DMS53 treated with DMSO at 0.1 percent for 48 hours (cell line): ENCODE data around the gene GOLGA8N.
"Not testable (repeated sequence)": the region's sequence is repeated elsewhere in the genome, so short reads cannot be mapped to it uniquely, and the experiment has no call there.

Experiments used
- DNase-seq: peaks from one replicate; lab custom pipeline; 2025; ENCODE audit not compliant: unreplicated experiment; lab: John Stamatoyannopoulos, UW

Gene GOLGA8N

DNA sequence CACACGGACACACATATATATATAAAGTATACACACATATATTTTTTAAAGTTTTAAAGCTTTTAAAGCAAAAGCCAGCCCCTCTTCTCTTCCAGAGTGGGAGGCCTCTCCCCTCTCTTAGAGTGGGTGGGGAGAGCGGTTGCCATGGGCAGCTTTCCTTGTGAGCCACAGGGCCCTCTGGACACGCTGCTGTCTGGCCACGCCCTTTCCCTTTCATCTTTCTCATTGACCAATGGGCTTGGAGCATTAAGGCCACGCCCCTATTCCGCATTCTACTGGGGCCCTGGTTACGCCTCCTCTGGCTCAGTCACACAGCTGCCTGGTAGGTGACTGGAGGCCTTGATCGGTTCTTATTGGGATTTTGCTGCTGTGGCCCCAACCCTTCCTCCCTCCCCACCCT is at the start of gene GOLGA8N:
Gene GOLGA8N (plus strand): TSS at position 306 of the 400 bp plus-strand sequence.
- not testable (repeated sequence) for DNase-seq

DNA sequence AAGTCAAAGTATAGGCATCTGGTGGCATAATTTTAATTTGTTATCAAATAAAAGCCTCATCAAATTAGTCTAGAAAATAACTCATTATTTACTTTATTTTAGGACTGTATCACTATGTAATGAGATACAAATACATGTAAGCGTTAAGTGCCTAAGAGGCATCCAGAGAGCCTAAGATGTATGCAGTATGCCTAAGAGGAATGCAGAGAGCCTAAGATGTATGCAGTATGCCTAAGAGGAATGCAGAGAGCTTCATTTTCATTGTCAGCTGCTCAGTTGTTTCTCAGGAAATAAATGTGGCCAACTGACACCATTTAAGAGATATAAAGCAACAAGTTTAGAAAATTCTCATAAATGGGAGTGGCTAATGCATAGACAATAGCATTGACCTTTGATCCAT is 49.8 kb upstream of the GOLGA8N start:
- not testable (repeated sequence) for DNase-seq

GRCh38 chr15:32545129-32545528 is 48.1 kb upstream of the GOLGA8N start:
- not testable (repeated sequence) for DNase-seq

GRCh38 chr15:32554587-32554986 is 38.7 kb upstream of the GOLGA8N start:
- DNase-seq = not testable (repeated sequence)

- not testable (repeated sequence) for DNase-seq
Measured at GRCh38 chr15:32562198-32562597, 31.1 kb upstream of the GOLGA8N start.

GRCh38 chr15:32568988-32569387 is 24.3 kb upstream of the GOLGA8N start:
- not testable (repeated sequence) for DNase-seq

DNA sequence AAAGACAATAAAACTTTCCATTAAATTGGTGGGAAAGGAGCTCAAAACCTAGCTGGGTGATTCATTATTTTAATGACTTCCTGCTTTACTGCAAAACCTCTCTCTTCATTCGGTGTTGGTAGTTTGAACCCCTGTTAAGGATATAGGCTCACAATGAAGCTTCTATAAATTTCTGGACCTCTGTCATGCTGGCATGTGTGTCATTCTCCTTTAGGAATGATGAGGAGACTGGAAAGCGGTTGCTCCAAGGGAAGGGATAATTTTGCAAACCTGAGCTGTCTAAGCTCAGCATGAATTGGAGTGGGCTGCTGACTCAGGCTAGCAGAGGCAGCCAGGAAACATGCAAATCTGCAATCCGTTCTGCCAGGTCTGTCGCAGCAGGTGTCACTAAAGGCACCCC is 14.8 kb upstream of the GOLGA8N start:
- DNase-seq = not testable (repeated sequence)

DNA sequence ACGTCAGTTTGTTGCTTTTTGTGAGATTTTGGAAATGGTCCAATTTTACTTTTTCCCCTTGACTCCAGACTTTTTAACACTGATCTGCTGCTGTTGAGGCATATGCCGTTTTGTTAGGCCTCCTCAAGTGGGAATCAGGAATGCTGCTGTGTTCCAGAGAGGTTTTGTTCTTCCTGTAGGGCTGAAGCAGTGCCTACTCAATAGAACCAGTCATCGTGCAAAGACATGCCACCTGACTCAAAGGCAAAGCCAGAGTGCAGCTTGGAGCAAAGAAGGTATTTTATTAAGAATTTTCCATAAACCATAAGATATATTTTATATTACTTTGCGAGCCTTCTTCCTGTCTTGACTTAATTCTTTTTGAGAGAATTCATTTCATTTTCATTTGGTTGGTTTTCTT is 7.4 kb upstream of the GOLGA8N start:
- not testable (repeated sequence) for DNase-seq

GRCh38 chr15:32609518-32609917 is 16.3 kb downstream of the GOLGA8N start:
- DNase-seq = not testable (repeated sequence)

- DNase-seq = not testable (repeated sequence)
Measured at GRCh38 chr15:32610719-32611118, 17.5 kb downstream of the GOLGA8N start.

DNA sequence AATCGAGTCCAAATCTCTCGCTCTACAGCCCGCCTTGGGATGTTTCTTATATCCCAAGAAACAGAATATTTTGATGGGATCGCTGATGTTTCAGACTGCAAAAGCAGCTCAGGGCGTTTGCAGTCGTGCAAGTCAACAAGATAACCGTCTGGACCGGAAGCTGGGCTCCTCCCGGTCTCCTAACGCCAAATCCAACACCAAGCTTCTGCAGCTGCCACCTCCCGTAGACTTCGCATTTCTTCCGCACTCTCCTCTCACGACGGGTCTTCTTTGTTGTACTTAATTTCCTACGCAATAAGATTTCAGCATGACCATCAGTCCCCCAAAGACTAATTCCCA is 21.4 kb downstream of the GOLGA8N start:
- not testable (repeated sequence) for DNase-seq

DNA sequence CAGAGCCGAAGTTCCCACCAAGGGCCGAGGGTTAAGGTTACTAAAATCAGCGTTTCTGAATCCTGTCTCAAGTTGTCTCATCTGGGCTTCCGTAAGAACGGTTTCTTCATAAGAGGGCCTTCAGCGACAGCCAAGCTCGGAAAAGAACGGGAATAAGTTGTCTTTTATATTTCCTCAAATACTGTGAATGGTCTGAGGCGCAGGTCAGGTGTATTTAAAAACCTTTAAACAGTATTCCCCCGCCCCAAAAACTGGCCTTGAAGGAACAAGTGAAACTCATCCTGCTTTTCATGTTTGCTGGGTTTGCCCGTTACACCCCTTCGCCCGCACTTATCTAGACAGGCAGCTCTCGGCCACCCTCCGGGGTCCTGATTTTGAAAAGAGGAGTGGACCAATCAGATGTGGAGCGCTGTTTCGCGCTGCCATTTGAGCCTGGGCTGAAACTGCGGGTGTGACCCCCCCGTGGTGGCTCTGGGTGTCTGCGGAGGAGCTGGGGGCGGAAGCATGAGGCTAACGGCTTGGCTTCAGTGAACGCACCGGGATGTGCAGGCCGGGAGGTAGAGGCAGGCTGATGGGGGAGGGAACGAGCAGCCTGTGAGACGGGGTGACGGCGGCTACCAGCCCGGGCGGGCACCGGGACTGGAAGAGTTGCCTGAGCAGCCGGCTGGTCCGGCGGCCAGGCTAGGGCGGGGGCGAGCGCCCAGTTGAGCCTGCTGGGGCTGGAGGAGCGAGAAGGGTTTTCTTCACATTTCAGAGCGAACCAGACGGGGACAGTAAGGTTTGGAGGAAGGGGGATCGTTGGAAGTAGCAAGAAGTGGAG is 22.0 kb downstream of the GOLGA8N start, which contains the start of gene ARHGAP11A:
Gene ARHGAP11A (plus strand): TSS at position 454 of the 820 bp plus-strand sequence. CDS start 708 bp downstream, outside the sequence.
- DNase-seq = not testable (repeated sequence)

DNA sequence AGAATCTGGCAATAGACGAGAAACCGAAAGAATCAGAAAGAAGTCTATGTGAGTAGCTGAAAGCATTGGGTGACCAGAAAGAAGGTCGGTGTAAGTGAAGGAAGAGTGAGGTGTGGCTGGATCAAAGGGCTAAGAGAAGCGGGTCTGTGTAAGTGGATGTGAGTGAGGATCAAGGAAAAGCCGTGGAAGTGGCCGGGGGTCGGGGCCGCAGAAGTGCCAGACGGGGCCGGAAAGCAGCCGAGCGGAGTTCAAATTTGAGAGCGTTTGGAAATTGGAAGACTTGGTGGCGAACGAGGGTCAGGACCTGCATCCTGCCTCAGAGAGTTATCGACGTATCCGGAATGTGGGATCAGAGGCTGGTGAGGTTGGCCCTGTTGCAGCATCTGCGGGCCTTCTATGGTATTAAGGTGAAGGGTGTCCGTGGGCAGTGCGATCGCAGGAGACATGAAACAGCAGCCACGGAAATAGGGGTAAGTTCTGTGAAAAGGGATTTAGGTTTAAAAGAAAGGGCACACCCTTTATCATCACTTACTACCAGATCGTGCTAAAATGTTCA is 22.7 kb downstream of the GOLGA8N start:
- not testable (repeated sequence) for DNase-seq

DNA sequence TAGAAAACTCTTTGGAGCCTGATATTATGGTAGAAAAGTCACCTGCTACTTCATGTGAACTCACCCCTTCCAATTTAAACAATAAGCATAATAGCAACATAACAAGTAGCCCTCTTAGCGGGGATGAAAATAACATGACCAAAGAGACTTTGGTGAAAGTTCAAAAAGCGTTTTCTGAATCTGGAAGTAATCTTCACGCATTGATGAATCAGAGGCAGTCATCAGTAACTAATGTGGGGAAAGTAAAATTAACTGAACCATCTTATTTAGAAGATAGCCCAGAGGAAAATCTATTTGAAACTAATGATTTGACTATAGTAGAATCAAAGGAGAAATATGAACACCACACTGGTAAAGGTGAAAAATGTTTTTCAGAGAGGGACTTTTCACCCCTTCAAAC is 43.2 kb downstream of the GOLGA8N start:
- no peak for DNase-seq

- DNase-seq = no peak
Measured at GRCh38 chr15:32636908-32637567, 43.8 kb downstream of the GOLGA8N start.

GRCh38 chr15:32637704-32638103 is 44.4 kb downstream of the GOLGA8N start:
- DNase-seq = no peak

- DNase-seq = peak; percentile 78
Measured at GRCh38 chr15:32641517-32642059, 48.3 kb downstream of the GOLGA8N start, which contains the start of gene SCG5. SCG5 (plus strand) TSS chr15:32641710; CDS start chr15:32643593, 1,883 bp downstream.

- no peak for DNase-seq
Measured at GRCh38 chr15:32642667-32643435, 49.6 kb downstream of the GOLGA8N start.

DNA sequence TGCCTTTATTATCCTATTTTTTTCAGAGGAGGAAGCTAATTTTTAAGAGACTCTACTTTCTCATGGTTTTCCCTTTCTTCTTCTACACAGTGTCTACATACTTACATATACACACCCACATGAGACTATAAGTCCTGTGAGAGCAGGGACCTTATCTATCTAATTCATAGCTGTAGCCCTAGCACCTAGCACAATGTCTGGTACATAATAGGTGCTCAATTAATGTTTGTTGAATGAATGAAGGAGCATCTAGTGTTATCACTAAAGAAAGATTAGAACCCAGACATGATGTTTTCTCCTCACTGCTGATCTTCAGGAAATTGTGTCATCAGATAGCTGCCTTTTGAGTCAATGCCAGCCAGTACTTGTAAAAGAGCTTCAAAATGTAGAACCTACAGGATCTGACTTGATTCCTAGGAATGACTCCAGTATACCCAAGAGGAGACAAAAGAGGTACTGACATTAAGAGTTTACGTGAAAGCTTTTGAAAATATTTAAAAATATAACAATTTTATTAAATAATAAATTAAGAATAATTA is 50.7 kb downstream of the GOLGA8N start:
- DNase-seq = no peak

- no peak for DNase-seq
Measured at GRCh38 chr15:32646291-32646690, 53.0 kb downstream of the GOLGA8N start.
